ENCODE data around the gene CDC42BPA.
"Not testable (repeated sequence)": the region's sequence is repeated elsewhere in the genome, so short reads cannot be mapped to it uniquely, and the experiment has no call there.

Gene CDC42BPA

DNA sequence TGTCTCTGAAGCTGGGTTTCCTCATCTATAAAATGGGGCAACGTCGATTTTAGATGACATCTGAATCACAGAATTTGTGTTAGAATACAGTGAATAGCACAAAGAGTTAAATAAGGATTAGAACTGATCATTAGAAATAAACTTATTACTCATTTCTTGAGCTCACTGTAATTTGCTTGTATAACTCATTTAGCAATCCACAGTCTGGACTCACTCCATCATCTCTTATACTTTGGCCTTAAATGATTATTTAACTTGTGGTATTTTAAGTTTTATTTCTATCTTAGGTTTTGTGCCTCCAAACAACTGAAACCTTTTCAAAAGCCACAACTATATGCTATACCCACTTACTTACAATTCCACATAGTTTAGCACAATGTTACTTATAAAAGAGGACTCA lies 128.0 kb downstream of the CDC42BPA start:
- DNase-seq = no peak

DNA sequence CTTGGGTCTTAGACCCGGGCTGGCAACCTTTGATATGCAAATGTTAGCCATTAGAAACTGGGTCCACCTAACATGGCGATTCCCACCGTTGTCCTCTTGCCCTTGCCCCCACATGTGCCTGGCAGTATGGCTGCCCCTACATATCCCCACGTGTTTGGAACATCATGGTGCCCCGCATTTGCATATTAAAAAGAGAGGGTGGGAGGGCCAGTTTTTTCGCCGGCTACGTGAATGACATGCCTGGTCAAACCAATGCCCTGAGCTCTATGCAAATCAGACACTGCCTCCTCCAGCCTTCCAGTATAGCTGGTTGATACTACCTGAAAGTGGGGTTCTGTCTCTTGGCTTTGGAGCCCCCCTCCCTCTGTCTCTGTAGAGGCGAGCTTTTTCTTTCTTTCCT lies 133.0 kb downstream of the CDC42BPA start:
- no peak for DNase-seq

DNA sequence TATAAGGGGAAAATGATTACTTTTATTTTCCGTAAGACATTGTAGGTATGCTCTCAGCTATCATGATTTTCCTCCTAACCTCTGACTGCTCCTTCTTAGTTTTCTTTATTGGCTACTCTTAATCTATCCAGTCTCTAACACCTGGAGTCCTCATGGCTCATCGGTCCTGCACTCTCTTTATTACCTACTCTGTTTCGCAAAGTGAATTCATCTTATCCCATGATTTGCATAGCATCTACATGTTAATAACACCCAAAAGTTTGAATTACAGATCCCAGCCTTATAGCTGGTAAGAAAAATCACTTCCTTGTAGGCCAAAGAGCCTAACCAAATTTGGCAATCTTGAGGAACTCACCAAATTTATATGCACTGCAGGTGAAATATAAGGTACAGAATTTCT lies 136.3 kb downstream of the CDC42BPA start:
- DNase-seq = no peak

DNA sequence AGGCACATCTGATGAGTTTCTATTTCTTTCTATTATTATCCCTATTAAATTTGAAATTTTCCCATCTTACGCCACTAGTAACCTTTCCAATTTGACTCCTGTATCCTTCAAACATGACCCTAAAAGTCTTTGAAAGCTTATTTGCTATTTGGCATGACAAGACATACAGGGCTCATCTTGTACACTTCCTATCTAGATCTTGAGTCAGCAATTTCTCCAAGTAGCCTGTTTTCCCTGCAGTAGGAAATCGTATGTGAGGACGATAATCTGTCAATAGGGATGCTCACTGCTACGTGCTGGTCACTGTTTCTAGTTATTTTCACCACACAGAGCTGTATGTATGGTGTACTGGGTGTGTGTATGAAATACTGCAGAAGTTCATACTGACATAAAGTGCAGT lies 142.7 kb downstream of the CDC42BPA start:
- DNase-seq = no peak

DNA sequence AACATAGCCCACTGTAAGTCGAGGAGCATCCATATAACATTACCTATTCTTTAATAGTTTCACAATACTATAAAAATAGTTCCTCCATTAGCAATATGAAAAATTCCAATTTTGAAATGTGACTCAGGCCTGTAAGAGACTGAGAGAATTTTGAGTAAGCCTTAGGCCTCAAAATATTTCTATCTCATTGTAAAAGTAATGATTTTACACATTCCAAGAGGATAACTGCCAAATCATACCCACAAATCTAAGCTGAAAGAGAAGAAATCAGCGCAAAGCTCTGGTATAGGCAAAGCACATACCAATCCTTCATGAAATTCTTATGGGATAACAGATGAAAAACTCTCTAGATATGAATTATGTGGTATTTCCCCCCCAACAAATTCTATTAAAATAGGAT lies 144.1 kb downstream of the CDC42BPA start:
- no peak for DNase-seq

DNA sequence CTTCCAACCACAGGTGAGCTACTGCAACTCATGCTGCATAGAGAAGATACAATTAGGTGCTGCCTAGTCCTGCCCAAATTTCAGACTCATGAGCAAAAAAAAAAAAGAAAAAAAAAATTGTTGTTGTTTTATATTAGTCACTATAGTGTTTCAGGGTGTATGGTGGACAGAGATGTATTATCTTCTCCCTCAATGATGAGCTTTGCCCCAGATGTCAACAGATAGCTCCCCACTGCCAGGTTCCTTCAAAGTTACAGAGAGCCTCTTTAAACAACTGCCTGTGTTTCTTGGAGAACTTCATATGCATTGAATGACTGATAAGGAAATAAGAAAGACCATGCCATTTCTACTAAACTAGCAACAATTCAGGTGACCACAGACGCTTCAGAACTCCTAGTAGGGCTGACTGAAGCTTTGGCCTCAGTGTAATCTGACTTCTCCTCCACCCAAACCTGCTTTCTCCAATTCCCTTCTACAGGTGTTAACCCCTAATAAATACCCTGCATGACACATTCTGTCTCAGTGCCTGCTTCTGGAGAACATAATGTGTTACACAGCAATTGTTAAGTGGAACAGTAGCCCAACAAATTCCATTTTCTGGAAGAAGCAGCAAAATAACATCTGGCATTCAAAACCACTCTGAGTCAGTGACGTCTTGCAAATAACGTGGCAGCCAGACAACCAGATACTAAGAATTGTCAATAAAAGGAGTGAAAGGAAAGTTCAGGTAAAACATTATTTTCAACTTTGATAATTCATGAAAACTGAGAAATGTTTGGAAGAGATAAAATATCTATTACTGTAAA lies 147.7 kb downstream of the CDC42BPA start:
- DNase-seq = no peak

DNA sequence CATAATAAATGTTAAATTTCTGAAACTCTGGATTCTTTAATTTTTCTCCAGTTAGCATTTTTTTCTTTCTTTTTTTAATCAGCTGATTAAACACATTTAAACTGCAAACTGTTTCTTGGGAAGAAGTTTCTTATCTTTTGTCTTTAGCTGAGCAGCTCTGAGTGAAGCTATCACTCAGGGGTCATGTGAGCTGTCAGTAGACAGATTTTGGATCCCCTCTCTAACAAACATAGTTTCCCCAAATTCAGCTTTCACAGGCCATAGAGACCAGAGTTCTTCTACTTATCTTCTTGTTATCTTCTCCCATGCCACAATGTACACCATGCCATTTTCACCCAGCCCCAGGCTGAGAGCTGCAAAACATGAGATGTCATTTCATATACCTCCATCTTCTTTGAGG lies 148.9 kb downstream of the CDC42BPA start:
- DNase-seq = no peak

DNA sequence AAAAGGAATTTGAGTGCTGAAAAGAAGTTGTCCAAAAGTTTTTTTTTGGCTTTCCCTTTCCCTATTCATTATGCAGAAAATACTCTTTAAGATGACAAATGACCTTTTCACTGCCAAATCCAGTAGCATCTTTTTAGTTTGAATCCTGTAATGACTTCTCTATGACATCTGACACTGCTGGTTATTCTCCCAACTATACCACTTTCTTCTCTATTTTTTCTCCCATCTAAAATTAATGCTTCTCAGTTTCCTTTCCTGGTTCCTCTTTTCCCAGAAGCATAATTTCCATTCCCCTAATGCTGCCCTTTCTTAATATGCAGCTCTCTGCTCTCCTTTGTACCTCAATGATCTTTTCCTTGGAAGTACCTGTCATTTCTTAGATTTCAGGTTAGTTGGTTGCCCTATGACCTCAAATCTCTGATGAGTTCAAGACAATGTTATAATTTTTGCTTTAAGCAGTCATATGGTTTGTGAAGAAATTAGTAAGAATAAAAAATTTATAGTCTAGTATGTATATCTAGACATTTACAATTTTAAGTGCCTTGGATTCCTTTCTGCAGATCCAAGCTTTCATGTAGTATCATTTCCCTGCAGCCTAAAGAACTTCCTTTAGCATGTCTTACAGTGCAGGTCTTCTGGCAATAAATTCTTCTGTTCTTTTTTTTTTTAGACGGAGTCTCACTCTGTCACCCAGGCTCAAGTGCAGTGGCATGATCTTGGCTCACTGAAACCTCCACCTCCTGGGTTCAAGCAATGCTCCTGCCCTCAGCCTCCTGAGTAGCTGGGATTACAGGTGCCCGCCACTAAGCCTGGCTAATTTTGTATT lies 150.8 kb downstream of the CDC42BPA start:
- DNase-seq = no peak

DNA sequence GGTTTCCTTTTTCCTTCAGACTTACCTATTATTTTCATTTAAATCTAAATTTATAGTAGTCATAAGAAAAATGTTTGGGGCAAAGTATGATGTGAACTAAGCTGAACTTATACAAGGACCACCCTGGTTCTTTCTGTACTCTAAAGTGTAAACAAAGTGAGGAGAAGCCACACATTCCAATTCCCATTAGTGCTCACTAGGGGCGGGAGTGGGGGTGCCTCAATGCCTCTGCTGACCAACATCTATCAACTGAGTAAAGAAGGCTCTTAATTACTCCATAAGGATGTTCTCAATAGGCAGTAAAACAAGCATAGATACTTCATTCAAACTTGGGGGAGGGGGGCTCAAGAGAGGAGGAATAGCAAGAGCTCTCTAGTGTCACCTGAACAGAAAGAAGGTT lies 151.7 kb downstream of the CDC42BPA start:
- no peak for DNase-seq

DNA sequence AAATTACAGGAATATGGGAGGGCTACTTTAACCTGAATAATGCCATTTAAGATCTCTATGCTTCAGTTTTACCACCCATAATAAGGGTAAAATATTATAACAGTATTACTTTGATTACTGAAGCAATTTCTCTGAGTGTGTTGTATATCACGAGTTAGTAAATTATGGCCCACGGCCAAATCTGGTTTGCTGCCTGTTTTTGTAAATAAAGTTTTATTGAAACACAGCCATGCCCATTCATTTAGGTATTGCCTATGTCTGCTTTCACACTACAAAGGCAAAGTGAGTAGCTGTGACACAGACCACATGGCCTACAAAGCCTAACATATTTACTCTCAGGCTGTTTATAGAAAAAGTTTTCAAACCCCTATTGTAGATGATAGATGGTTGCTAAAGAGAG lies 156.8 kb downstream of the CDC42BPA start:
- DNase-seq = no peak

DNA sequence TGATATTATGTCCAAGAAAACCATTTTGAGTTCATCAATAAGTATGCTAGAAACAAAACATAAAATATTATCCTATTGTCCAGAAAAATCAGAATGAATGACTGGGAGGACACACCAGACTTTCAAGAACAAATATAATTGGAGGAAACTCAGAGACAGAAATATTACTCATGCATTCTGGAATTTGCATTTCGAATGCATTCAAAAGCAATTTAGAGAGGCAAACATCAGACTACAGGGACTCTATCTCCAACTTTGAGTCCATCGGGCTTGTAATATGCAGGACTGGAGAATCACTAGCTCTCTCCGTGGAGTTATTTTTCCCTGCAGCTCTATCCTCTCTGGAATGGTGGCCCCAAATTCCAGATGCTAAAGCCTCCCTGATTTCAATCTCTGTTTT lies 161.8 kb downstream of the CDC42BPA start:
- DNase-seq = no peak

DNA sequence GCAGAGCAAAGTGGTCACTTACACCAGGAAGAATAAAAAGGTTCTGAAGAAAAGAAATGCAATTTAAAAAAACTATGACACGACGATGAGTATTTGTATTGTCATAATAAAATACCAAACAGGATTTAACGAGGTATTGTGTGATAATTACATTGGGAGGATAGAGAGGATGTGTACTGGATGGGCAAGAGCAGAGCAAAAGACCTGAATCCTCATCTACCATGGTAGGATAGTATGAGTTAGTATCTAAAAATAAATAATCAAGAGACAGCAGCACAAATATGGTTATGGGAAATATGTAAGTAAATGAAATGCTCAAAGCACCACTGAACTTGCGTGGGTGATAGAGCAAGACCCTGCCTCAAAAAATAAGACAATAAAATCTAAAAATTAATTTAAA lies 162.6 kb downstream of the CDC42BPA start:
- no peak for DNase-seq

DNA sequence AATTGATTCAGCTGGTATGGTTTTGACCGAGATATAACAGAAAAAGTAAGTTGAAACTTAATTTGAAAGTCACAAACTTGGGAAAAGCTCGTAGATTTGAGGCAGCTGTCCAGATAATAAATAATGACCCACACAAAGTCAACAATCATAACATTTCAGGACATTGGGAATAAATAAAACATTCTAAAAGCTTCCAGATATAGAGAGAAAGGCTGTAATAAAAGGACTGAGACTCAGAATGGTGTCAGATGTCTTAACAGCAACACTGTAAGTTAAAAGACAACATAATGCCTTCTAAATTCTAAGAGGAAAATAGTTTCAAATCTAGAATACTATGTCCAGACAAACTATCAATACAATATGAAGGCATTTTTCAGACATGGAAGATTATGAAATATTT lies 163.3 kb downstream of the CDC42BPA start:
- no peak for DNase-seq

DNA sequence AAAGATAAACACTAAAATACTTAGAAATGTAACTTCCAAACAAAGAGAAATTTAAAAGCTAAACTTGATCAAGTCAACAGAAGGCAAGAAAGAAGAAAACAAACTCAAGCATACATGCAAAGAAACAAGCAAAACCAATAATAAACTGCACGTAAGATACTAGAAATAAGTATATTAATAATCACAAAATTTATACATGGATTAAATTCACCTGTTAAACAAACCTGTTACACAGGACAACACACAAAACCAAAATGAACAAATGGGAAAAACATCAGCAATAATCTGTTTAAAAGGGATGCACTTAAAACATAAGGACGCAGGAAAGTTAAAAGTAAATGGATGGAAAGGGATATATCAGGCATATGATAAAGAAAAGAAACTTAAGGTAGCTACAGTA lies 165.8 kb downstream of the CDC42BPA start:
- DNase-seq = no peak

DNA sequence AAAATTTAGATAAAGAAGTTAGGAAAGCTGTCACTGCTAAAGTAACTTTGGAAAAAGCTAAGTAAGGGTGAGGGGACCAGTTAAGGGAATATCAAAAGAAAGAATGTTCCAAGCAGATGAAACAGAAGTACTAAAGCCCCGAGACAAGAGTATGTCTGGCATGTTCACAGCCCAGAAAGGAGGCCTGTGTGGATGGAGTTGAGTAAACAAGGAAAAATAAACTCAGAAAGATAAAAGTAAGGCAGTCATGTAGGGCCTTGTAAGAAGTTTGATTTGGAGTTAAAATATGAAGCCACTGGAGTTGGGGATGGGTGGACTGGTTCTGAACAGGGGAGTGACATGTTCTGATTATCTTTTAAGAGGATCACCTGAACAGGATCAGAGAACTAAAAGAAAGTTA lies 177.9 kb downstream of the CDC42BPA start:
- peak; percentile 37 for DNase-seq

DNA sequence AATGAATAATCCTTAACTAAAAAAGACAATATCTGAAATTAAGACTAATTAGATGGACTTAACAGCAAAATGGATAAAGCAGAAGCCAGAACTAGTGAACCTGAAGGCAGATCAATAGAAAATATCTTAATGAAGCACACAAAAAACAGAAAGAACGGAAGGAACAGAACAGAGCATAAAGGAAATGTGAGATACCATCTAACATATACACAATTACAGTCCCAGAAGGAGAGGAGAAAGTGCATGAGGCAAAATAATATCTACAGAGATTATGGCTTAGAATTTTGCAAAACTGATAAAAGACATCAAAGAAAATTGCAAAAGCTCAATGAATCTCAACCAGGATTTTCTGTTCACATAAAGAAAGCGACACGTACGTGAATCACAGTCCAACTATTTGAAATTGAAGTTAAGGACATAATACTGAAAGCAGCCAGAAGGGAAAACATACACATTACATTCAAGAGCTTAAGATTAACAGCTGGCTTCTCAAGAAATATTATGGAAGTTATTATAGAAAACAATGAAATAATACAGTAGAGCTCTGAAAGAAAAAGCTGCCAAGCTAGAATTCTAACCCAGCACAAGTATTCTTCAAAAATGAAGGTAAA lies 182.0 kb downstream of the CDC42BPA start:
- no peak for DNase-seq

DNA sequence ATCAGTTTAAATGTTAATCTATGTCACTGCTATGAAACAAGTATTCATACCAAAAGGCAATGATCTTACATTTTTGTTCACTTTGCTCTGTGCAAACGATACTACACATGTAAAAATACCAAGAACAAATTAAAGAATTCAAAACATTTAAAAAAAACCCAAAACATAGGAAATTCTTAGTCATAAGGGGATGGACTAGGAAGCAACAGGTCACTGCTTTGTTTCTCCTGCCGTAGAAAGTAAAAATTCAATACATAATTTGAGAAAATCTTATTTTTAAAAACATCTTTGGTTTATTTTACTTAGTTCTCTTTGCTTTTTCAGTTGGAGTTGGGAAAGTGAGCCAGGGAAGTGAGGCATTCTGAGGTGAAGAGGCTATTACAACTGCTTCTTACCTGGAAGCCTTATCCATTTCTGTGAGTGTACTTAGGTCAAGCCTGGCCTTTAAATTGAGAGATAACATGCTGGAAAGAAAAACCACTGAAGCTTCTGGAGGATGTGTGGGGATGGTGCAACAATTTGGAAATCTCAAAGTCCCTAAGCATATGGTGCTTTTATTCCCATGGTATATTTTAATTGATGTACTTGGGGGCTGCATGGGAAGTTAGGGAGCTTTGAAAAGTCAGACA lies 183.5 kb downstream of the CDC42BPA start:
- no peak for DNase-seq

DNA sequence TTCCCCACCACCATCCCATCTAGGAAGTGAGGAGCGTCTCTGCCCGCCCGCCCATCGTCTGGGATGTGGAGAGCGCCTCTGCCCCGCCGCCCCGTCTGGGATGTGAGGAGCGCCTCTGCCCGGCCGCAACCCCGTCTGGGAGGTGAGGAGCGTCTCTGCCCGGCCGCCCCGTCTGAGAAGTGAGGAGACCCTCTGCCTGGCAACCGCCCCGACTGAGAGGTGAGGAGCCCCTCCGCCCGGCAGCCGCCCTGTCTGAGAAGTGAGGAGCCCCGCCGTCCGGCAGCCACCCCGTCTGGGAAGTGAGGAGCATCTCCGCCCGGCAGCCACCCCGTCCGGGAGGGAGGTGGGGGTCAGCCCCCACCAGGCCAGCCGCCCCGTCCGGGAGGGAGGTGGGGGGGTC lies 185.6 kb downstream of the CDC42BPA start:
- DNase-seq = not testable (repeated sequence)

DNA sequence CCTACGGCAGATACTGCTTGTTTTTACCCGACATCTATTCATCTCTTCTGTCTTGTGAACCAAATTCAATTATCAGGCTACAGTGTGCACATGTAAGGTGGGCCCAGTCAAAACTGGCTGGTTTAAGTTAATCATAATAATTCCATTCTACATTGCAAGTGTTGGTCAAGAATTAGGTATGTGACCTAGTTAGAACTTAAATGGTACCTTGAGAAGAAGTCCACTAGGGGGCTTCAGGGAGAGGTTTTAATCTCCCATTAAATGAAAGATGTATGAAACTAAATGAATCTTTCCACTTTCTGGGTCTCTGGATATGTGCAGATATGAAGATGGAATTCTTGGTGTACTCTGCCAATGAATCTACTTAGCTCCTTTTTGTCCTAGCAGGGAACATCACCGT lies 187.1 kb downstream of the CDC42BPA start:
- peak; percentile 47 for DNase-seq

DNA sequence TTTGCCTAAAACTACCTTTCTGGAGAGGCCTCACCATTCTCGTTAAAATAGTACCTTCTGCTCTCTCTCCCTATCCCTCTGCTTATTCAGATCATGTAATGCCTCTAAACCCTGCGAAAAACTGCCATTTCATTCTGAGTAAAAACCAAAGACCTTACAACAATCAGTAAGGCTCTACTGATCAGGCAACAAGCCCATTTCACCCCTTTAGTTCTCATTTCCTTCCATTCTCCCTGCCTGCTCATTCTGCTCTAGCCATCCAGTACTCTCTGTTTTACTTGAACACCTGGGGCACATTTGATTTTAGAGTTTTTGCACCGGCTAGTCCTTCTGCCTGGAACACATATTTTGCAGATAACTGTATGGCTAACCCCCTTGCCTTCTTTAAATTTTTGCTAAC lies 190.4 kb downstream of the CDC42BPA start:
- DNase-seq = no peak

DNA sequence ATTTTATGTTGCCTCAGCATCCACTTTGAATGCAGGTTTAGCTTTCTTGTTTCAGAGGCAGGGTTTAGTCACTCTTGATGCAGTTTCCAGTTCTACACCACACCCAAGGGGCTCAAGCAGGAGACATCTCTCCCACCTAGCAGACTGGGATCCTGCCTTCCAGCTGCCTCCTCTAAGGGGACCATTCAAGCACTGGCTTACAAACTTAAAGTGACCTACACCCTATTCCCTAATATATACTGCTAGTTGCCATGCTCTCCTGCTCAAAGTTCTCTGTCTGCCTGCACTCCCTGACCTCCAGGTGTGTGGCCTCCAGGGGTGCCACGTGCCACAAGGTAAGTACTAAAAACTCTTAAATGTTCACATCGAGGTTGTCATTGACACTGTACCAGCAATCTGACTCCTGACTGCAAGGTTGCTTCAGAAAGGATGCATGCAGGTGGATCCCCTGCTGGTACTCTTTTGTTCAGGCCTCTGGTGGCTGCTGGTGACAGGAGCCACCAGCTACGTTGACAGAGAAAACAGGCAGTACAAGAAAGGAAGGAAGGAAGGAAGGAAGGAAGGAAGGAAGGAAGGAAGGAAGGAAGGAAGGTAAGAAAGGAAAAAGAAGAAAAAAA lies 192.3 kb downstream of the CDC42BPA start:
- no peak for DNase-seq

DNA sequence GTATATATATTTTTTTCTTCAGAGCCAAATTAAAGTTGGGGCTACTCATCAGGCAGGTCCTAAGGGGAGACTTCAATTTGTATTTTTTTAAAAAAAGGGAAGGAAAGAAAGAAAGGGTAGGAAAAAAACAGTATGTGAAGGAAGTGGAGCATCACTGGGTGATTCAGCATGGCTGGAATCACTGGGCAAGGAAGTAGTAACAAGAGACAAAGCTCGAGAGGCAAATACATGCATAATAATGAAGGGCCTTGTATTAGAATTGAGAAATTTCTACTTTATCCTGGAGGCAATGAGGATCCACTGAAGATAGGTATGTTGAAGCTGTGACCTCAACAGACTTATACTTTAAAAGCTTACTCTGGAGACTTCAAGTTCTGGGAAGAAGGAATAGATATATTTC lies 193.8 kb downstream of the CDC42BPA start:
- DNase-seq = no peak

DNA sequence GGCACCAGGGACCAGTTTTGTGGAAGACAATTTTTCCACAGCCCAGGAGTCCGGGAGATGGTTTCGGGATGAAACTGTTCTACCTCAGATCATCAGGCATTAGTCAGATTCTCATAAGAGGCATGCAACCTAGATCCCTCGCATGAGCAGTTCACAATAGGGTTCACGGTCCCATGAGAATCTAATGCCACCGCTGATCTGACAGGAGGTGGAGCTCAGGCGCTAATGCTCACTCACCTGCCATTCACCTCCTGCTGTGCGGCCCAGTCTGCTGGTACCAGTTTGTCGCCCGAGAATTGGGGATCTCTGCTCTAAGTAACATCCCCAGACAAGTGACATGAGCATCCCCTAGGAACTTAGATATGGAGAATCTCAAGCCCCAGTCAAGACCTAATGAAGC lies 197.5 kb downstream of the CDC42BPA start:
- DNase-seq = no peak
